H1 (cell line): Measurements from ENCODE around the gene TBC1D32. TPM values are rescaled to one million over a fixed set of nuclear protein-coding genes. Genes with fewer than 3 reads are reported as not detected.

ENCODE experiments used
- CTCF ChIA-PET: fragments of 300-600 bp; sonication (Branson Sonifier 250); formaldehyde crosslinking; loops from one replicate; lab custom pipeline; 2021; ENCODE audit not compliant: partially characterized antibody; lab: Charles Lee
- POLR2A ChIA-PET: fragments of 300-600 bp; sonication (Branson Sonifier 250); formaldehyde crosslinking; loops from one replicate; lab custom pipeline; 2021; ENCODE audit warnings: inconsistent platforms; ENCODE audit not compliant: partially characterized antibody; lab: Charles Lee
- DNase-seq, 2 experiments: peaks; one replicate each; pipeline versions ENCODE4 v3.0.0 to v3.0.0-alpha.2; 2010 to 2022; ENCODE audit warnings: low spot score in 2 of 2, low read depth in 1 of 2, mixed read lengths in 1 of 2
- FAIRE-seq: peaks from 2 replicates; lab custom pipeline; 2011; peaks lifted over from hg19 to GRCh38; lab: Jason Lieb, UNC
- H2AFZ ChIP-seq: 2 replicates; pipeline ENCODE4 v1.8.1; 2012; ENCODE audit warnings: low read length, inconsistent platforms
- H2AK5ac ChIP-seq: 2 replicates; pipeline ENCODE4 v1.6.1; 2013; ENCODE audit warnings: low read depth, low read length
- H2BK120ac ChIP-seq: replicated peaks from 2 replicates; pipeline ENCODE3; 2013; ENCODE audit warnings: low read depth, low read length, inconsistent platforms
- H2BK12ac ChIP-seq: 2 replicates; pipeline ENCODE4 v1.6.1; 2013; ENCODE audit warnings: low read depth, low read length
- H2BK15ac ChIP-seq: 2 replicates; pipeline ENCODE4 v1.6.1; 2013; ENCODE audit warnings: low read length
- H2BK20ac ChIP-seq: 2 replicates; pipeline ENCODE4 v1.6.1; 2013; ENCODE audit warnings: low read length
- H2BK5ac ChIP-seq: 2 replicates; pipeline ENCODE4 v1.6.1; 2013; ENCODE audit warnings: low read depth, low read length
- H3K14ac ChIP-seq: 2 replicates; pipeline ENCODE4 v1.6.1; 2013; ENCODE audit warnings: inconsistent platforms; ENCODE audit not compliant: insufficient read length
- H3K18ac ChIP-seq: 2 replicates; pipeline ENCODE4 v1.6.1; 2013; ENCODE audit warnings: low read length; ENCODE audit errors: extremely low read depth
- H3K23ac ChIP-seq: 2 replicates; pipeline ENCODE4 v1.6.1; 2013; ENCODE audit warnings: inconsistent platforms; ENCODE audit not compliant: insufficient read length
- H3K23me2 ChIP-seq: 2 replicates; pipeline ENCODE4 v1.6.1; 2013; ENCODE audit warnings: low read depth, low read length
- H3K27ac ChIP-seq: 2 replicates; pipeline ENCODE4 v1.6.1; 2011; ENCODE audit warnings: low read depth, low read length, inconsistent platforms
- H3K27me3 ChIP-seq, 4 experiments: replicated peaks in 1 of 4; 1 replicate in 1 of 4; 2 replicates in 3 of 4; pipeline versions ENCODE4 v1.6.1 to v1.8.1; 2011 to 2013; ENCODE audit warnings: low read length in 3 of 4, mild to moderate bottlenecking in 3 of 4, inconsistent platforms in 2 of 4, mixed read lengths in 2 of 4, moderate library complexity in 1 of 4; ENCODE audit not compliant: control insufficient read depth in 3 of 4, insufficient read depth in 3 of 4; ENCODE audit errors: extremely low read depth in 1 of 4
- H3K36me3 ChIP-seq, 4 experiments: 2 replicates each; pipeline versions ENCODE4 v1.6.1 to v1.8.1; 2011 to 2013; ENCODE audit warnings: mild to moderate bottlenecking in 4 of 4, low read length in 3 of 4, moderate library complexity in 2 of 4, control low read depth in 1 of 4, inconsistent platforms in 1 of 4; ENCODE audit not compliant: insufficient read depth in 4 of 4, control insufficient read depth in 2 of 4
- H3K4ac ChIP-seq: replicated peaks from 2 replicates; pipeline ENCODE3; 2013; ENCODE audit warnings: low read length, low read depth, mixed read lengths, inconsistent platforms; ENCODE audit not compliant: insufficient read length
- H3K4me1 ChIP-seq, 4 experiments: replicated peaks in 1 of 4; 1 replicate in 1 of 4; 2 replicates in 3 of 4; pipeline versions ENCODE4 v1.6.1 to v1.8.1; 2011 to 2013; ENCODE audit warnings: low read length in 3 of 4, inconsistent platforms in 2 of 4, mixed read lengths in 1 of 4; ENCODE audit not compliant: insufficient read depth in 4 of 4, control insufficient read depth in 3 of 4
- H3K4me2 ChIP-seq, 2 experiments: 2 replicates each; pipeline versions ENCODE4 v1.6.1 to v1.8.1; 2011 to 2013; ENCODE audit warnings: low read depth in 2 of 2, low read length in 2 of 2, control low read depth in 1 of 2, inconsistent platforms in 1 of 2, mild to moderate bottlenecking in 1 of 2; ENCODE audit not compliant: insufficient read depth in 1 of 2
- H3K4me3 ChIP-seq, 4 experiments: fragments of 200-600, 300-600 bp in 1 of 4; sonication (generic), shearing (Covaris generic), sonication (Bioruptor Twin) in 1 of 4; 2 replicates each; pipeline versions ENCODE4 v1.5.1 to v1.8.1; 2011 to 2016; ENCODE audit warnings: low read length in 4 of 4, low read depth in 3 of 4, control low read depth in 2 of 4, inconsistent platforms in 2 of 4, mild to moderate bottlenecking in 2 of 4, mixed read lengths in 1 of 4, moderate library complexity in 1 of 4; ENCODE audit not compliant: insufficient read depth in 2 of 4; ENCODE audit errors: extremely low read depth in 1 of 4
- H3K56ac ChIP-seq: replicated peaks from 2 replicates; pipeline ENCODE3; 2013; ENCODE audit warnings: low read depth, mild to moderate bottlenecking, mixed read lengths, low read length, inconsistent platforms; ENCODE audit not compliant: insufficient read length
- H3K79me1 ChIP-seq: 2 replicates; pipeline ENCODE4 v1.6.1; 2013; ENCODE audit warnings: low read depth, low read length, control low read depth
- H3K79me2 ChIP-seq, 2 experiments: 2 replicates each; pipeline versions ENCODE4 v1.6.1 to v1.8.1; 2012 to 2013; ENCODE audit warnings: low read length in 2 of 2, mild to moderate bottlenecking in 2 of 2, inconsistent platforms in 1 of 2; ENCODE audit not compliant: insufficient read depth in 2 of 2, control insufficient read depth in 1 of 2
- H3K9ac ChIP-seq, 4 experiments: replicated peaks in 1 of 4; 1 replicate in 1 of 4; 2 replicates in 3 of 4; pipeline versions ENCODE4 v1.6.1 to v1.8.1; 2011 to 2013; ENCODE audit warnings: low read depth in 3 of 4, low read length in 3 of 4, control low read depth in 2 of 4, mild to moderate bottlenecking in 2 of 4, moderate library complexity in 2 of 4, inconsistent platforms in 1 of 4; ENCODE audit errors: extremely low read depth in 1 of 4
- H3K9me3 ChIP-seq, 2 experiments: 2 replicates each; pipeline versions ENCODE4 v1.6.1 to v1.8.1; 2012 to 2013; ENCODE audit warnings: mild to moderate bottlenecking in 2 of 2, moderate library complexity in 2 of 2, control low read depth in 1 of 2, inconsistent platforms in 1 of 2, low read depth in 1 of 2, low read length in 1 of 2, mixed read lengths in 1 of 2; ENCODE audit not compliant: insufficient read depth in 2 of 2
- H4K20me1 ChIP-seq, 2 experiments: replicated peaks in 1 of 2; 2 replicates each; pipeline versions ENCODE3 to v1.8.1; 2011 to 2013; ENCODE audit warnings: inconsistent platforms in 2 of 2, low read length in 2 of 2, mild to moderate bottlenecking in 1 of 2; ENCODE audit not compliant: insufficient read depth in 2 of 2, control insufficient read depth in 1 of 2
- H4K5ac ChIP-seq: 2 replicates; pipeline ENCODE4 v1.6.1; 2013; ENCODE audit warnings: low read length, low read depth, mixed read lengths, inconsistent platforms; ENCODE audit not compliant: insufficient read length
- H4K8ac ChIP-seq: 2 replicates; pipeline ENCODE4 v1.8.0; 2013; ENCODE audit warnings: mild to moderate bottlenecking, moderate library complexity, low read length, inconsistent platforms; ENCODE audit not compliant: insufficient read depth; ENCODE audit errors: extremely low read depth
- H4K91ac ChIP-seq: replicated peaks from 2 replicates; pipeline ENCODE3; 2013; ENCODE audit warnings: low read length, mixed read lengths, inconsistent platforms; ENCODE audit not compliant: insufficient read length
- BRCA1 ChIP-seq: IDR thresholded peaks from 2 replicates; pipeline ENCODE4 v1.6.1; 2012; ENCODE audit warnings: low read depth, low read length, improper control_type of control experiment
- CTBP2 ChIP-seq: IDR thresholded peaks from 2 replicates; pipeline ENCODE4 v1.7.0; 2011; ENCODE audit warnings: borderline replicate concordance, mild to moderate bottlenecking, moderate library complexity, mixed read lengths, low read length; ENCODE audit not compliant: insufficient read depth, insufficient read length
- GABPA ChIP-seq: IDR thresholded peaks from 2 replicates; pipeline ENCODE4 v1.6.1; 2011; ENCODE audit warnings: mild to moderate bottlenecking, low read length, moderate library complexity, borderline replicate concordance; ENCODE audit not compliant: insufficient read depth
- JUN ChIP-seq: IDR thresholded peaks from 2 replicates; pipeline ENCODE4 v1.6.1; 2011; ENCODE audit warnings: low read depth, mild to moderate bottlenecking, improper control_type of control experiment, low read length
- KDM4A ChIP-seq: IDR thresholded peaks from one replicate; pipeline ENCODE4 v1.7.1; 2012; ENCODE audit warnings: low read depth, mild to moderate bottlenecking, moderate library complexity, low read length, inconsistent platforms; ENCODE audit not compliant: severe bottlenecking
- NANOG ChIP-seq: IDR thresholded peaks from 2 replicates; pipeline ENCODE4 v1.6.1; 2011; ENCODE audit warnings: low read length, low read depth, mild to moderate bottlenecking, inconsistent platforms; ENCODE audit not compliant: insufficient read depth, poor library complexity, severe bottlenecking
- WGBS, 2 experiments: shearing (Covaris generic) in 1 of 2; methylation state at CpG; one replicate each; pipeline versions ENCODE4 v1.1.6 to v1.1.7; 2013 to 2015; ENCODE audit warnings: low lambda C conversion rate in 2 of 2, mixed read lengths in 2 of 2, inconsistent platforms in 1 of 2, low coverage in 1 of 2, missing lambda C conversion rate in 1 of 2; ENCODE audit not compliant: insufficient replicate concordance in 2 of 2, insufficient coverage in 1 of 2, insufficient read length in 1 of 2; ENCODE audit errors: extremely low coverage in 1 of 2, missing lambda C conversion rate in 1 of 2; 5-methylcytosine and 5-hydroxymethylcytosine counted together
- polyA plus RNA-seq, 7 experiments: library from polyadenylated mRNA; depleted of rRNA in 3 of 7; stranded (reverse) in 5 of 7; unstranded in 2 of 7; fragments of >200 nt in 5 of 7; fragments of 200-250 nt in 2 of 7; gene quantifications; 1 replicate in 5 of 7; 2 replicates in 1 of 7; 4 replicates in 1 of 7; pipeline versions ENCODE4 v1.2.1 to v1.2.3, GENCODE V29; 2011 to 2013; ENCODE audit warnings: missing spikeins in 2 of 7, mixed read lengths in 2 of 7
- total RNA-seq: library from RNA; stranded (reverse); fragmentation: NEBNext Ultra II Directional; extraction: Animal tissue kit (Norgen Biotek cat#: 25700); gene quantifications from 2 replicates; pipeline ENCODE4 v1.2.1, GENCODE V29; 2021
- TF ChIP-seq, protein P1 (sequence below): IDR thresholded peaks from 2 replicates; pipeline ENCODE4 v1.6.1; 2011; ENCODE audit warnings: low read depth, mild to moderate bottlenecking, low read length; ENCODE audit not compliant: insufficient read depth

TBC1D32 gene
- total and polyA plus RNA-seq, 2 of the 8 experiments (the other 6 are each of a cell fraction or from before 2014, with no cell fraction given) = 5.3 to 7.1 TPM

DNA sequence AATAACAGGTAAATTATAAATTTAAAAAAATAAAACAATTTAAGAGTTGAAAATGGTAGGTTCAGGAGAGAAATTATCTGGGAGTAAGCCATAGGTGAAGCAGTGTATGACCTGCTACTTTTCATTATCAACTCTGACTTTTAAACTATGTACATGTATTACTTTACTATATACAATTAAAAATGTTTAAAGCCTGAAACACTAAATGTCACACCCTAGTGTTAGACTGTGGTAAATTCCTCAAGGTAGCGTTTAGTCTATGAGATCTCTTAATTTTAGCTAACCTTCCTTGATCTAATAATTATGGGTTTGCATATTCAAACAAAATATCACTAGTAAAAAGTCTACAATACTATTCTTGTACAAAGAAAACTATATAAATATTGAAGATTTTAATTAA, 22.3 kb upstream of the TBC1D32 start:
- H2BK15ac ChIP-seq = no peak overlapping the region
- ChIA-PET CTCF (interaction anchor here (1.0 to 2.4 kb wide), 5 partner anchors 8 to 492 kb away, joined by 3 to 12 read pairs (median 6); no protein-coding TSS in a partner anchor), POLR2A (no interaction called here)
- H3K4me2 ChIP-seq = no peak overlapping the region
- no peak overlapping the region for H3K9ac ChIP-seq
- no peak overlapping the region for H2BK5ac ChIP-seq
- H3K23me2 ChIP-seq = no peaks in the 10 kb centered on the region
- no peaks in the 10 kb centered on the region for H3K9me3 ChIP-seq
- H3K79me1 ChIP-seq = no peaks in the 10 kb centered on the region
- H4K8ac ChIP-seq = no peak overlapping the region
- H4K5ac ChIP-seq = no peak overlapping the region
- no peak for TF ChIP-seq KDM4A
- TF ChIP-seq CTBP2 = no peak
- TF ChIP-seq, protein P1, sequence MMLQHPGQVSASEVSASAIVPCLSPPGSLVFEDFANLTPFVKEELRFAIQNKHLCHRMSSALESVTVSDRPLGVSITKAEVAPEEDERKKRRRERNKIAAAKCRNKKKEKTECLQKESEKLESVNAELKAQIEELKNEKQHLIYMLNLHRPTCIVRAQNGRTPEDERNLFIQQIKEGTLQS = no peak
- no peak for TF ChIP-seq JUN
- TF ChIP-seq GABPA = no peak
- TF ChIP-seq BRCA1 = no peak
- no peak for TF ChIP-seq NANOG
- H3K27ac ChIP-seq = no peak overlapping the region
- no peak overlapping the region for H3K4me3 ChIP-seq
- H3K27me3 ChIP-seq = no peaks in the 10 kb centered on the region
- no peak overlapping the region for H2BK20ac ChIP-seq
- H3K18ac ChIP-seq = no peak overlapping the region
- DNase-seq (no peak), FAIRE-seq (no peak)
- H3K79me2 ChIP-seq = no peaks in the 10 kb centered on the region
- H2BK12ac ChIP-seq = no peak overlapping the region
- no peak overlapping the region for H4K91ac ChIP-seq
- H3K4ac ChIP-seq = no peak overlapping the region
- no peak overlapping the region for H3K23ac ChIP-seq
- no peak overlapping the region for H2AFZ ChIP-seq
- no peak overlapping the region for H3K56ac ChIP-seq
- H3K36me3 ChIP-seq = no peaks in the 10 kb centered on the region
- no peak overlapping the region for H3K14ac ChIP-seq
- H2AK5ac ChIP-seq = no peak overlapping the region
- H2BK120ac ChIP-seq = no peak overlapping the region
- H3K4me1 ChIP-seq = no peaks in the 10 kb centered on the region
- WGBS, 2 experiments = 88% methylated on average over 1 of the region's 1 CpG; no CpG with 5 or more reads in 1 of the 2 experiments
- H4K20me1 ChIP-seq = no peaks in the 10 kb centered on the region
